HuH-7 (cell line): ENCODE results near the gene PRRT3.
"Not testable (repeated sequence)": the region's sequence is repeated elsewhere in the genome, so short reads cannot be mapped to it uniquely, and the experiment has no call there.

Experiments used
- DNase-seq: peaks from one replicate; pipeline ENCODE4 v3.0.0; 2011; ENCODE audit warnings: low spot score

PRRT3 gene

DNA sequence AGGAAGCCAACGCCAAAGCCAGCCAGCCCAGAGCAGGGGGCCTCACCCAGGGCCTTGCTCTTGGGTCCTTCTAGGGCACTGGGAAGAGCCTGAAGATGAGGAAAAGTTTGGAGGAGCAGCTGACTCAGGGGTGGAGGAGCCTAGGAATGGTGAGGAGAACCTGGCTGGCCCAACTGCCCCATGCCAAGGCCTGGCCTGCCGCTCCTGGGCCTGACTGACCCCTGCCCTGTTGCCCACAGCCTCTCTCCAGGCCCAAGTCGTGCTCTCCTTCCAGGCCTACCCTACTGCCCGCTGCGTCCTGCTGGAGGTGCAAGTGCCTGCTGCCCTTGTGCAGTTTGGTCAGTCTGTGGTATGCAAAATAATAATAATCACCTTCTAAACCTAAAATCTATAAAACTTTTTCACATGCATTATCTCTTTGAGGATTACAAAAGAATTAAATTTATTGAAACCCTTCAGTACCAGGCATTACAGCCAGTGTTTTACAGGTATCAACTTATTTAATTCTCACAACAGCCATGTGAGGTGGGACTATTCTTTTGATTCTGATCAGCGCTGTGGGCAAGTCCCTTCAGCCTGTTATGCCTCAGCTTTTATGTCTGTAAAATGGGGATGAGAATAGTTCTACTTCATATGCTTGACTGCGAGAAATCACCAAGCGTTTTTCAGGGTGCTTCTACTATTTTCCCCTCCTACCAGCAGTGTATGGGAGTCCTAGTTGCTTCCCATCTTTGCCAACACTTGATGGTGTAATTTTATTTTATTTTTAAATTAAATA lies 33.8 kb downstream of the PRRT3 start:
- no peak for DNase-seq

DNA sequence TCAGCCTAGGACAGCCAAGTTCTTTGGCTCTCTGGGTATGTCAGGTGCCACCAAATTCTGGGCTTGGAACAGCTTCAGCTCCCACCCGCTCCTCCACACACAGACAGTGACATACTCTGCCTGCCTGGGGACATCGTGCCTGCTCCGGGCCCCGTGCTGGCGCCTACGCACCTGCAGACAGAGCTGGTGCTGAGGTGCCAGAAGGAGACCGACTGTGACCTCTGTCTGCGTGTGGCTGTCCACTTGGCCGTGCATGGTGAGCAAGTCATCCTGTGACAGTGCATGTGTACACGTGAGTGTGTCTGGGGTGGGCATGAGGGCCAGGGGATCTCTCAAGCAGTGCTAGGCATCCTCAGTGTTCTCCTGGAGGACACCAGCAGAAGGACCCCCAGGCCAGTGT lies 34.4 kb downstream of the PRRT3 start:
- no peak for DNase-seq

DNA sequence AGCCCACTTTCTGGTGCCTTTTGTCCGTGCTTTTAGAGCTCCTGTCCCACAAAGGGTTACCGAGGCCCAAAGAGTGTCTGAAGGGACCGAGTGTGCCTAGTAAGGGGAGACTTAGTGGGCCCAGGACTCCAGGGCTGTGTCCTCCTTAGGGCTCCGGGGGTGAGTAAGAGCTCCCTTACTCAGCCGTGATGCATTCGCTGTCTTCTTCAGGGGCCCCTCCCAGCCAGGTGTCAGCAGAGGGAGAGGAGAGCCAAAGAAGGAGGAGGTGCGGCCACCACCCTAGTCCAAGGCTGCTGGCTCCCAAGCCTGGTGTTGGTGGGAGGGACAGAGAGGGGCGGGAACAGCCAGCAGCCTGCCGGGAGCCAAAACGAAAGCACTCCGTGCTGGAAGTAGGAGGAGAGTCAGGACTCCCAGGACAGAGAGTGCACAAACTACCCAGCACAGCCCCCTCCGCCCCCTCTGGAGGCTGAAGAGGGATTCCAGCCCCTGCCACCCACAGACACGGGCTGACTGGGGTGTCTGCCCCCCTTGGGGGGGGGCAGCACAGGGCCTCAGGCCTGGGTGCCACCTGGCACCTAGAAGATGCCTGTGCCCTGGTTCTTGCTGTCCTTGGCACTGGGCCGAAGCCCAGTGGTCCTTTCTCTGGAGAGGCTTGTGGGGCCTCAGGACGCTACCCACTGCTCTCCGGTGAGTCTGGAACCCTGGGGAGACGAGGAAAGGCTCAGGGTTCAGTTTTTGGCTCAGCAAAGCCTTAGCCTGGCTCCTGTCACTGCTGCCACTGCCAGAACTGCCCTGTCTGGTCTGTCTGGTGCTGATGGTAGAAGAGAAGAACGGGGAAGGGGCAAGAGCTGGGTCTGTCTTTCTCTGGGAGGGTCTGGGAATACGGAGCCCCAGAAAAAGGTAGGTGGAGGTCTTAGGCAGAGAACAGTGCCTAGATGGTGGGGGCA lies 35.2 kb downstream of the PRRT3 start, which contains the start of gene IL17RC:
IL17RC (plus strand) TSS at position 365 of the 947 bp plus-strand sequence; CDS start at position 583, 218 bp downstream.
- DNase-seq = peak; percentile 99

DNA sequence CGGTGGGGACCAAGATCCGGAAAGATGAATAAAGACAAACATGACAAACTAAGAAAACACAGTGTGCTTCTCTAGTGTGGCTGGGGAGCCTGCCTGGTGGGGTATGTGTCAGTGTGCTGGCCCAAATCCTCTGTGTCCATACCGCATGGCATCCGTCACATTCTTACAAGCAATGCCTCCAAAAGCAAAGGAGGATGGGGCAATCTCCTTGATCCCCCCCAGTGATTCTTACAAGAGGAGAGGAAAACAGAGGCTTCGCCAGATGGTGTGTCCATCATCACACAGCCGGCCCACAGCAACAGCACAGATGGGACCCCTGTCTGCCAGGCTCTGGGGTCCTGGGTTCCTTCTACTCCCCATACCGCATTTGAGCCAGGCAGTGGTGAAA lies 35.9 kb downstream of the PRRT3 start:
- no peak for DNase-seq

DNA sequence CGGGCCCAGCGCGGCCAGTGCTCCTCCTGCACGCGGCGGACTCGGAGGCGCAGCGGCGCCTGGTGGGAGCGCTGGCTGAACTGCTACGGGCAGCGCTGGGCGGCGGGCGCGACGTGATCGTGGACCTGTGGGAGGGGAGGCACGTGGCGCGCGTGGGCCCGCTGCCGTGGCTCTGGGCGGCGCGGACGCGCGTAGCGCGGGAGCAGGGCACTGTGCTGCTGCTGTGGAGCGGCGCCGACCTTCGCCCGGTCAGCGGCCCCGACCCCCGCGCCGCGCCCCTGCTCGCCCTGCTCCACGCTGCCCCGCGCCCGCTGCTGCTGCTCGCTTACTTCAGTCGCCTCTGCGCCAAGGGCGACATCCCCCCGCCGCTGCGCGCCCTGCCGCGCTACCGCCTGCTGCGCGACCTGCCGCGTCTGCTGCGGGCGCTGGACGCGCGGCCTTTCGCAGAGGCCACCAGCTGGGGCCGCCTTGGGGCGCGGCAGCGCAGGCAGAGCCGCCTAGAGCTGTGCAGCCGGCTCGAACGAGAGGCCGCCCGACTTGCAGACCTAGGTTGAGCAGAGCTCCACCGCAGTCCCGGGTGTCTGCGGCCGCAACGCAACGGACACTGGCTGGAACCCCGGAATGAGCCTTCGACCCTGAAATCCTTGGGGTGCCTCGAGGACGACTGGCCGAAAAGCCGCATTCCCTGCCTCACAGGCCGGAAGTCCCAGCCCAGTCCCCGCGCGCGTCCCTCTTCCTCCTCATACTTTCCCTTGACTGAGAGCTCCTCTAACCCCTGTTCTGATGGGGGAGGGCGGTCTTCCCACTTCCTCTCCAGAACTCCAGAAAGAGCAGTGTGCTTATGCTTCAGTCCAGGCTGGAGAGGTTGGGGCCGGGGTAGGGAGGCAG lies 36.7 kb downstream of the PRRT3 start:
- DNase-seq = peak; percentile 60

DNA sequence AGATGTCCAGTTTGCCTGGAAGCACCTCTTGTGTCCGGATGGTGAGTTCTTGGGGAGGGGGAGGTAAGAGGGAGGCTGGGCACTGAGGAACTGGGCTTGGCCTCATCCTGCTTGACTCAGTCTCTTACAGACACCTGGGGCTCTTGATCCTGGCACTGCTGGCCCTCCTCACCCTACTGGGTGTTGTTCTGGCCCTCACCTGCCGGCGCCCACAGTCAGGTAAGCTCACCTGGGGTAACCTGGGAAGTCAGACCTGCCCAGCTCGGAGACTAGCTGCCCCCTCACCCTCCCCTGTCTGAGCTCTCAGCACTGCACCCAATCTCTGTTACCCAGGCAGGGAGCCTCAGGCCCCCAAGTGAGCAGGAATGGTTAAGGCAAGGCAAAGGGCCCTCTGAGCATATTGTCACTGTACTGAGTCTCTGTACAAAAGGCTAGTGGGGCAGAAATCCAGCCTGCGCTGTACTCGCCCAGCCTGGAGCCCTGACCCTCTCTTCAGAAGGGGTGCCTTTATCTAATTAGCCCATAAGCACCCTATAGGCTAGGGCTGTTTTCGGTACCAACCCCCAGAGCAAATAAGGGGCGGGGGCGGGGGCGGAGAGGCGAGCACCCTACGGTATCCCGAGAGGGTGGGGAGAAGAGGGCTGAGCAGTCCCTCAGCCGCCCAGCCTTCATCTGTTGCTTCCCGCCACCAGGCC lies 37.5 kb downstream of the PRRT3 start:
- peak; percentile 81 for DNase-seq

DNA sequence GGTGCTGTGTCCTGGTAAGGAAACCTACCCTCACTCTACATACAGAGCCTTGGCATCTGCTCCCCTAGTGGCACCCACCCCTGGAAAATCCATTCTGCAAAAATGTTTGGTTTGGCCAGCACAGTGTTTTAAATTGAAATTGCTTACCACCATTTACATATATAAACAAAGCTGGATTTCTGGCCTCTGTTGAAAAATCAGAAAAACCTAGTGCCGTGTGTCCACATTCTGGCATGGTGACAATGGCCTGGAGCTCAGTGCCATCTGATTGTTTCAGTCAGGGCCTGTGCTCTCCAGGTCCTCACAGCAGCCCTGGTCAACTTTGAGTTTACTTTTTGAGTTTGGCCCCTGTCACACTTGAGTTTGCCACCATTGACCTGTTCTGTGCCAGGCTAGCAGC lies 38.2 kb downstream of the PRRT3 start:
- no peak for DNase-seq

DNA sequence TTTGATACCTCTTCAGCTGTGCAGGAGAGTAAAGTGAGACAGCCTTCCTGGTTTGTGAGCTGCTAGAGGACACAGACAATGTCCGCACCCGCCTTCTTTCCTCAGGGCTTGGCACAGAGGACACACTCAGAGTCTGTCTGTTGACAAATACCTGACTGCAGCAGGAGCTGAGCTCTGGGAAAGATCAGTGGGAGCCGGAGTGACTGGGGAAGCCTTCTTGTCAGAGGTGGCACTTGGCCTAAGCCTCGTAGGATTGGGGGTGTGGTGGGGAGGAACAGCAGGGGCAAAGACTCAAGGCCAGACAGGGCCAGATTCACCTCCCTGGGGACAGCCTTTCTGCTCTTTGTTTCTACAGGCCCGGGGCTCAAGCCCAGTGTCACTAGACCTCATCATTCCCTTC lies 38.6 kb downstream of the PRRT3 start:
- no peak for DNase-seq

DNA sequence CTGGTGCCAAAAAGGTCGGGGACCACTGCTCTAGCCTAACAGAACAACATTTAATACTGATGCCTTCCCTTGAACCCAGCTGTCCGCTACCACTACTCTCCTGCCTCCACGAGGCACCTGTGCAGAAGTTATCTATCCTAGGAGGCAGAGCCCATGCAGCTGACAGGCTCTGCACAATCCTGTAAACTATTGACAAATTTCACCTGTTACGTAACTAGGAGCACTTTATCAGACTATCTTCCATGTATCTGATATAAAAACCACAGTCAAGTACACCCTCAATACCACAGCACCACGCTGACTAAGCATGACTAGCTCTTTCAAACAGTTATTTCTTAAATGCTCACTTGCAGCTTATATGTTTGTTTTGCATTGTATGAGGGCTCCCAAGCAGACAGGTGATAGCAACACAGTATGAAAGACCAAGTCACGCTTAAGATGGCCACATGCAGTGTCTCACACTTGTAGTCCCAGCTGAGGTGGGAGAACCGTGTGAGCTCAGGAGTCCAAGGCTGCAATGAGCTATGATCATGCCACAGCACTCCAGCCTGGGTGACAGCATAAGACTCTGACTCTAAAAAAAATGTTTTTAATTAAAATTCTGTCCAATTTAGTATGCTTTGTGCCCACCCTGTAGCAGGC lies 39.8 kb downstream of the PRRT3 start:
- DNase-seq = no peak

DNA sequence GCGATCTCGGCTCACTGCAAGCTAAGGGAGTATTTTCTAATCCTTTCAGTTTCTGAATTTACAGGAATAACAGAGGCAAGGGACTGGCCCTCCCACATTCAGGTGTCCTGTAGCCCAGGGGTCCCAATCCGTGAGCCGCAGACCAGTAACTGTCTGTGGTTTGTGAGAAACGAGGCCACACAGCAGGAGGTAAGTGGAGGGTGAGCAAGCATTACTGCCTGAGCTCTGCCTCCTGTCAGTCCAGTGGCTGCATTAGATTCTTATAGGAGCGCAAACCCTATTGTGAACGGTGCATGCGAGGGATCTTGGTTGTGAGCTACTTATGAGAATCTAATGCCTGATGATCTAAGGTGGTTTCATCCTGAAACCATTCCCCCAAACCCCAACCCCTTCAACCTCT lies 40.3 kb downstream of the PRRT3 start:
- DNase-seq = no peak

DNA sequence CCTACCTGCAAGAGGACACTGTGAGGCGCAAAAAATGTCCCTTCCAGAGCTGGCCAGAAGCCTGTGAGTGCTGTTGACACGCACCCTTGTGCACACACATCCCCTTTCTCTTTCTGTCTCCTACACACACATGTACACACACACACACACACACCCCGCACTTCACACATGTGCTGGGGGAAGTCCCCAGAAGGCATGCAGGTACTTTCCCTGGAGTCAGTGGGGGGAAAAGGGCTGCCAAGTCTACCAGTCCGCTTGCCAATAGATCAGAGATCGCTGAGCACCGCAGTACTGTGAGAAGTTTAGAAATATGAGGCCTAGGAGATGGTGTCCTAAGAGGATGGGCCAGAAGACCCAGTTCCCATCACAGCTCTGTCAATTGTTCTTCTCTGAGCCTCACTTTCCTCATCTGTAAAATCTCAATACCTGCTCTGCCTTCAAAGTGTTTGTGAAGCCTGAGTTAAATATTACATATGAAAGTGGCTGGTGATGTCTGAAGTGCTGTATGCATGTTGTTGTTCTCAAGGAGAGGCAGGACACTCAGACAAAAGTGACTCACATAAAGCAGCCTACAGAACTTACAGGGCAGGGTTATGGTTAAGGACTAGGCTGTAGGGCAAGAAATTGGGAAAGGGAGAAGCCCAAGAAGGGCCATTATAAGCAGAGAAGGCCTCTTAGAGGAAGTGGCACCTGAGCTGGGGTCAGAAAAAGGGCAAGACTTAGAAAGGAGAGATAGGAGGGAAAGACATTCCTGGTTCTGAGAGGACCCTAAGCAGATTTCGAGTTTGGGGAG lies 42.8 kb downstream of the PRRT3 start:
- DNase-seq = no peak

DNA sequence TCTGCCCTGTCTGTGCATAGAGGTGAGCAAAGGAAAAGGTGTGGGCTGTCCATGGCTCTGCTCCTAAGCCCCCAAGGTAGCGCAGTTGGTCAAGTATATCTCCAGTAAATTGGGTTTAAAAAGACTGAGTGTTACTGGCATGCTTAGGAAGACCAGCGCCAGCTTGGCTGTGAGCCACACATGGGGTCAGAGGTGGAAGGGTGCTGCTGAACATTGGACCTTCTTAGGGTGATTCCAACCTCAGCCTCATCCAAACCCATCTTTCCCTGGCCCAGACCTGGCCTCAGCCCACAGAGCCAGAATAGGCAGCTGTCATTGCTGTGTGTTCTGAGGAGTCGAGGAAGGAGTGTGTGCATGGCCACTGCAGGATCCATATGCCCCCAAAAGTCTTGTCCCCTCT lies 43.9 kb downstream of the PRRT3 start:
- DNase-seq = no peak

DNA sequence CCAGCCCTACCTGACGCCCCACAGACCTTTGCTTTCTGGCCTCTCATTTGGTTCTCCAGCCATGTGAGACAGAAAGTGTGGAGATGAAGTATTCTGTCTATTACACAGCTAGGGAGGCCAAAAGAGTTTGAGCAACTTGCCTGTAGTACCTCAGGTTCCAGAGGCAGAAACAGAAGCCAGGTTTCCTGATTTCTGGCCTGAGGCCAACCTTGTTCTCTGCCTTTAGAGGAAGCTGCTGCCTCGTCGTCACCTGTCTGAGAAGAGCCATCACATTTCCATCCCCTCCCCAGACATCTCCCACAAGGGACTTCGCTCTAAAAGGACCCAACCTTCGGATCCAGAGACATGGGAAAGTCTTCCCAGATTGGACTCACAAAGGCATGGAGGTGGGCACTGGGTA lies 45.7 kb downstream of the PRRT3 start:
- no peak for DNase-seq

DNA sequence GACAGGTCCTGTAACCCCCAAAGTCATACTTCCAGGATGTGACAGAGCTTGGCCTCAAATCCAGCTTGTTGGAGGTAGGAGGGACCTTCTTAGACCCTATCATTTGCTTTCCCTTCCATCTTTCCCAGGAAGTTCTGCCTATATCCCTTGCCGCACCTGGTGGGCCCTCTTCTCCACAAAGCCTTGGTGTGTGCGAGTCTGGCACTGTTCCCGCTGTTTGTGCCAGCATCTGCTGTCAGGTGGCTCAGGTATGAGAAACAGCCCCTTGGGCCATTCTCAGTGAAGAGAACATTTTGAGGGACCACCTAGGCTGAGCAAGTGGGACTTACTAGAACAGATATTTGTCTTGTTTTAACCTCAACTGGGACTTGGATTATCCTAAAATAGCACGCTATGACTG lies 48.3 kb downstream of the PRRT3 start:
- no peak for DNase-seq

DNA sequence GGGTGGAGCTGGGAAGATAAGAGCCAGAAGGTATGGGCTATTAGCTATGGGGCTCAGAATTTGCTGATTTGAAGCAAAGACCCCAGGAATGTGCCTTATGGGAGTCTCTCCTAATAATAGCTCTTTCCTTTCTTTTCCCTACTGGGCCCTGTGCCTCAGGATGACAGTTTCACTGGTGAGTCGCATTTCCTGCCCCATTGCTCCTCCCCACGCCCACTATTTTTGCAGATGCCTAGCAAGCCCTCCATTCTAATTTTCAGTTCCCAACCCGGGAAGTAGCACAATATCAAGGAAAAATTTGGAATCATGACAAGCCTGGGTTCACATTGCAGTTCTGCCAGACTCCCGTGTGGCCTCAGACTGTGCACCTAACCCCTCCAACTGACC lies 49.0 kb downstream of the PRRT3 start:
- no peak for DNase-seq

DNA sequence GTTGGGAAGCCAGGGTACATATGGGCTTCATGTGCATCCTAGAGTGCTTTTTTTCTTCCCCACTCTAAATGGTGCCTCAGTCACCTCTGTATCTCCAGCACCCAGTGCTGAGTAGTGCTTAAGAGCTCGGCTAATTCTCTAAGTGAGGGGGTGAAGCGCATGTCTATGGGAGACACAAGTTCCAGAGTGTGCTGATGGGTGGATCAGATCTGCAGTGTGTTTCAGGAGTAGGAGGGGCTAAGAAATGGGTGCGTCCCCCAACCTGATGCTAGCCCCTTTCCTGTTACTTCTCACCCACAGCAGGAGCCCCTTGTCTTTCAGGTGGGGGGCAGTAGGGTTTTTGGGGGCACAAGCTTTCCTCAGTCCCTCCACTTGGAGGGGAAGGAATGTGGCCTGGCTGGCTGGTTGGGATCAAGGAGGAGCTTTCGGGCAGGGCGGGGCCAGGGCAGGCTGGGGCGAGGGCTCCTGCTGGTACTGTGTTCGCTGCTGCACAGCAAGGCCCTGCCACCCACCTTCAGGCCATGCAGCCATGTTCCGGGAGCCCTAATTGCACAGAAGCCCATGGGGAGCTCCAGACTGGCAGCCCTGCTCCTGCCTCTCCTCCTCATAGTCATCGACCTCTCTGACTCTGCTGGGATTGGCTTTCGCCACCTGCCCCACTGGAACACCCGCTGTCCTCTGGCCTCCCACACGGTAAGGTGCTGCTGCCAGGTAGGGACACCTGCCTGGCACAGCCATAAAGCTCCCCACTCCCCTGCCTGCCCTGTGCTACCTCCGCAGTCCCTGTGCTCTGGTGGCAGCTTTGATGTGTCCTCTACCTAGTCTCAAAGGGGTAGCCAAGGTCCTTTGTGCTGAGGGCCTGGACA lies 49.6 kb downstream of the PRRT3 start, which contains the start of gene IL17RE:
IL17RE (plus strand) TSS at position 477 of the 866 bp plus-strand sequence; CDS start at position 562, 85 bp downstream.
- no peak for DNase-seq

DNA sequence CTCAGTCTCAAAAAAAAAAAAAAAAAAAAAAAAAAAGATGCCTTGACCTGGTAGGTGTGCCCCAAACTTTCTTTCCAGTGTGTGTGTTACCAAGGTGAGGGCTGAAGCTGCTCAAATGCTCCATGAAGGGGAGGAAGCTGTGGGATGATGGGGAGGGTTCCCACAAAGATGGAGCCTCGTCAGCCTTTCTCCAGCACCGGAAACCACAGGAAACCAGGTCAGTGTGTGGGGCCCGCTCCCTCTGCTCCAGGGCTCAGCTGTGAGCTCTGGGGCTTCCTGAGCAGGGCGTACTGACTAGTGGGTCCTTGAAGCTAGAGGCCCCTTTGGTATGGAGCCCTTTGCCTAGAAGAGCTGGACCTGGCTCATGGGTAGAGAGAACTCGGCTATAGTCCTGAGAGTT lies 50.2 kb downstream of the PRRT3 start:
- DNase-seq = no peak

DNA sequence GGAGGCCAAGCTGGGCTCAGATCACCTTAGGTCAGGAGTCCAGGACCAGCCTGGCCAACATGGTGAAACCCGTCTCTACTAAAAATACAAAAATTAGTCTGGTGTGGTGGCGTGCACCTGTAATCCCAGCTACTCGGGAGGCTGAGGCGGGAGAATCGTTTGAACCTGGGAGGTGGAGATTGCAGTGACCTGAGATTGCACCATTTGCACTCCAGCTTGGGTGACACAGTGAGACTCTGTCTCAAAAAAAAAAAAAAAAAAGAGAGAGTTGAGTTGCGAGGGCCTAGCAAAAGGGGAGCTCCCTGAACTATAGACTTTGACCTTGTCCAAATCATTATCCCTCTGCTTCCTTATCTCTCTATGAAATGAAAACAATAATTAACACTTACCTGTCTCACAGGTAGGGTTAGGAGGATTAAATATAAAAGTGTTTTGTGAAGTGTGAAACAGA lies 51.2 kb downstream of the PRRT3 start:
- DNase-seq = not testable (repeated sequence)

DNA sequence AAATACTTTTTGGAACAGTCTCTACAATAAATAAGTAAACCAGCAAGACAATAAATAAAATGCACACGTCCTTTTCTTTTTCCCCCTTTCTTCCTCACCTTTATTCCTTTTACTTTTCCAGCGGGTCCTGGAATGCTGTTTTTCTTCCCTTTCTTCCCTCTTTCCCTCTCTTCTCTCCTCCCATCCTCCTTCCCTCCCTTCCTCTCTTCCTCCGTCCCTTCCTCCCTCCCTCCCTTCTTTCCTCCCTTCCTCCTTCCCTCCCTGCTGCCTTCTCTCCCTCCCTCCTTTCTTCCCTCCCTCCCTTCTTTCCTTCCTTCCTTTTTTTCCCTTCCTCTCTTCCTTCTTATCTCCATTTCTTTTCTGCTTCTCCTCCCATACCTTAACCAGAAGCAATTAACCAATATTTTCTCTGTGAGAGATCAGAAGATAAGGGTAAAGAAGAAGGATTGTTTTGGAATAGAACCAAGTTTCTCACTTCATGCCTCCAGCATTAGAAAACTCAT lies 52.9 kb downstream of the PRRT3 start:
- DNase-seq = no peak
